Measurements from ENCODE around the gene DENND4C. TPM values are rescaled to one million over a fixed set of nuclear protein-coding genes. Genes with fewer than 3 reads are reported as not detected.
"Not testable (repeated sequence)": the region's sequence is repeated elsewhere in the genome, so short reads cannot be mapped to it uniquely, and the experiment has no call there.

Gene DENND4C
- total and polyA plus RNA-seq, 4 experiments from 2014 or later = 29.4 to 71.8 (median 57.5) TPM

DNA sequence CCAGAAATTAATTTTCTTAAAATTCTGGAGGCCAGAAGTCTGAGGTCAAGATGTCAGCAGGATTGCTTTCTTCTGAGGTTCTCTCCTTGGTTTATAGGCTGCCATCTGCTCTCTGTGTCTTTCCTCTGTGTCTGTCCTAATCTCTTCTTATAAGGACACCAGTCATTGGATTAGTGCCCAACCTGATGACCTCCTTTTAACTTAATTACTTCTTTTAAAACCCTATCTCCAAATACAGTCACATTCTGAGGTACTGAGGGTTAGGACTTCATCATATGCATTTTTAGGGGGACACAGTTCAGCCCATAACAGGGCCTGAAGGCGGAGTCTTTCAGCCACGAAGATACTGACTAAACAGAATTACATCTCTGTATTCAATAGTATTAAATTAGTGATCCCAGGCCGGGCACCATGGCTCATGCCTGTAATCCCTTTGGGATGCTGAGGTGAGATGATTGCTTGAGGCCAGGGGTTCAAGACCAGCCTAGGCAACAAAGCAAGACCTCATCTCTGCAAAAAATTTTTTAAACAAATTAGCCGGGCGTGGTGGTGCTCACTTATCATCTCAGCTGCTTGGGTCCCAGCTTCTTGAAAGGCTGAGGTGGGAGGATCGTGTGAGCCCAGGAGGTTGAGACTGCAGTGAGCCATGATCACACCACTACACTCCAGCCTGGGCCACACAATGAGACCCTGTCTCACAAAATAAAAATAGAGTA, 155.5 kb downstream of the DENND4C start:
- ChIA-PET CTCF (ENCODE audit: partially characterized antibody) (no interaction called here), POLR2A (ENCODE audit: partially characterized antibody) (no interaction called here)
- peaks cover 4 to 7% of the 10 kb centered on the region in 2 donors for H3K27me3 Mint-ChIP-seq
- intact Hi-C loops (cut with micrococcal nuclease) = loop anchor here (10.0 kb wide), 1 partner anchor 61 kb away; no protein-coding TSS in a partner anchor
- Histone ChIP-seq H3K36me3 (ENCODE audit: insufficient read depth, low read length) (no peaks in the 10 kb centered on the region), H3K27me3 (ENCODE audit: insufficient read depth, low read length) (no peaks in the 10 kb centered on the region), H3K9me3 (ENCODE audit: control insufficient read depth in 1 of 2, low read length in 2 of 2) (no peaks in the 10 kb centered on the region), H3K4me3 (ENCODE audit: low read length in 2 of 2) (no peak overlapping the region), H3K4me1 (ENCODE audit: insufficient read depth, low read length) (peaks cover 3% of the 10 kb centered on the region), H3K27ac (ENCODE audit: low read depth, low read length) (no peak overlapping the region)
- H3K36me3 Mint-ChIP-seq = no peaks in the 10 kb centered on the region
- peak overlapping the region in 1 of 7 donors; percentile 14 for H3K27ac Mint-ChIP-seq
- peaks cover 4 to 6% (median 4%) of the 10 kb centered on the region in 4 donors for H3K4me1 Mint-ChIP-seq
- H3K9me3 Mint-ChIP-seq = peaks cover 0 to 3% (median 0%) of the 10 kb centered on the region in 8 donors
- peak overlapping the region in 1 of 8 donors; percentile 17 for H3K4me3 Mint-ChIP-seq
- no peak for DNase-seq

DNA sequence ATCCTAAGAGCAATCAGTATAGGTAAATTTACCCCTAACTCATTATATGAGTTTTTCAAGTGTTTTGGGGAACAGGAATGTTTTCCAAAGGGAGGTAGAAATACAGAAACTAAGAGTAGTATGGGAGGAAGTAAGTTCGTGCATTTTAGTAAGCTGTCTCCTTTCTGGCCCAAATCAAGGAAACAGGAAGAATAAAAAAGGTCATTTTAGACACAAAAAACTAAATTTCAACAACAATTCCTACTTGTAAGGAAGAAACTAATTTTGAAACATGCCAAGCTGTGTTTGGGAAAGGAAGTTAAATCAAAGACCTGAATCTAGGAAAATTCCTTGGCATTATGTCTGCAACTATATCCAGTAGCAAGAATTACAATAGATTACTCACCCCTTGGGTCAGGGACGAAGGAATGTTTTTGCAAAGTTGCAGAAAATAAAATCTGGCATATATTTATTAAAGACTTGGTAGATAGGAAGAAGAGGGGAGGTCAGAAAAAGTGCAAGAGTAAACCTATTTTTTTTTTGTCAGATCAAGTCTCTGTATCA, 156.1 kb downstream of the DENND4C start:
- H3K27me3 ChIP-seq (ENCODE audit: insufficient read depth, low read length) = no peaks in the 10 kb centered on the region
- Mint-ChIP-seq H3K4me1 (peaks cover 0 to 2% (median 0%) of the 10 kb centered on the region in 4 donors), H3K9me3 (peaks cover 0 to 3% (median 0%) of the 10 kb centered on the region in 8 donors), H3K4me3 (peak overlapping the region in 1 of 8 donors; percentile 17), H3K36me3 (no peaks in the 10 kb centered on the region), H3K27me3 (peaks cover 4 to 7% of the 10 kb centered on the region in 2 donors), H3K27ac (peak overlapping the region in 1 of 7 donors; percentile 14)
- no peak overlapping the region for H3K27ac ChIP-seq (ENCODE audit: low read depth, low read length)
- no peak for DNase-seq
- intact Hi-C loops (cut with micrococcal nuclease) = loop anchor here (10.0 kb wide), 1 partner anchor 62 kb away; no protein-coding TSS in a partner anchor
- H3K4me1 ChIP-seq (ENCODE audit: insufficient read depth, low read length) = no peaks in the 10 kb centered on the region
- POLR2A ChIA-PET (ENCODE audit: partially characterized antibody) = no interaction called here
- CTCF ChIA-PET (ENCODE audit: partially characterized antibody) = no interaction called here
- H3K36me3 ChIP-seq (ENCODE audit: insufficient read depth, low read length) = no peaks in the 10 kb centered on the region
- H3K9me3 ChIP-seq (ENCODE audit: control insufficient read depth in 1 of 2, low read length in 2 of 2) = no peaks in the 10 kb centered on the region
- H3K4me3 ChIP-seq (ENCODE audit: low read length in 2 of 2) = no peak overlapping the region

DNA sequence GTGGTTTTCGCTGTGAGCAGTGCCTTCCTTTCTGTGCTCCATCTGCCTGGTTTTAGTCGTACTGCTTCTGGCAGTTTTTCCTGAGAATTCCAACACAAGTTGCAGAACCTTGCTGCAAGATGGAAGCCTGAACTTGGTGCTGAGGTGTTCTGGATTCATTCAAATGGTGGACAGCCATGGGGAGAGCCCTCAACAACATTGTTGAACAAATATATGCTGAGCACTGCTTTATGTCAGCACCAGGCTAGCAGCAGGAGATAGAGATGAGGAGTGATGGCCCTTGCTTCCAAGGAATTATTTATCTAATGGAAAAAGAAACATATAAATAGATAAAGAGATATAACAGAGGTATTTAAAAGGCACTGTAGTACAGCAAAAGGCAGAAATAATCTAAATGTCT, 156.8 kb downstream of the DENND4C start:
- POLR2A ChIA-PET (ENCODE audit: partially characterized antibody) = no interaction called here
- H3K27me3 Mint-ChIP-seq = peaks cover 4 to 7% of the 10 kb centered on the region in 2 donors

DNA sequence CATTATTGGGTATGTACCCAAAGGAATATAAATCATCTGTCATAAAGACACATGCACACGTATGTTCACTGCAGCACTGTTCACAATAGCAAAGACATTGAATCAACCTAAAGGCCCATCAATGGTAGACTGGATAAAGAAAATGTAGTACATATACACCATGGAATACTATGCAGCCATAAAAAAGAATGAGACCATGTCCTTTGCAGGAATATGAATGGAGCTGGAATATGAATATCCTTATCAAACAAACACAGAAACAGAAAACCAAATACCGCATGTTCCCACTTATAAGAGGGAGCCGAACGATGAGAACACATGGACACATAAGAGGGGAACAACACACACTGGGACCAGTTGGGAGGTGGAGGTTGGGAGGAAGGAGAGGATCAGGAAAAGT, 159.0 kb downstream of the DENND4C start:
- H3K9me3 Mint-ChIP-seq; H3K4me3 ChIP-seq (ENCODE audit: low read length in 2 of 2); DNase-seq; H3K4me3 Mint-ChIP-seq; H3K36me3 Mint-ChIP-seq; H3K27ac Mint-ChIP-seq; H3K4me1 Mint-ChIP-seq; H3K36me3 ChIP-seq (ENCODE audit: insufficient read depth, low read length); H3K27me3 ChIP-seq (ENCODE audit: insufficient read depth, low read length); H3K4me1 ChIP-seq (ENCODE audit: insufficient read depth, low read length); H3K9me3 ChIP-seq (ENCODE audit: control insufficient read depth in 1 of 2, low read length in 2 of 2); H3K27me3 Mint-ChIP-seq; H3K27ac ChIP-seq (ENCODE audit: low read depth, low read length): not testable (repeated sequence)
- ChIA-PET CTCF (ENCODE audit: partially characterized antibody) (interaction anchor here (2.3 kb wide), 1 partner anchor 75 kb away, joined by 10 read pairs; no protein-coding TSS in a partner anchor), POLR2A (ENCODE audit: partially characterized antibody) (interaction anchor here (1.3 kb wide), 1 partner anchor 9 kb away, joined by 6 read pairs; the partner anchor contains the start of gene RPS6)
- intact Hi-C loops (cut with micrococcal nuclease) = loop anchor here (10.0 kb wide), 1 partner anchor 65 kb away; no protein-coding TSS in a partner anchor

More for the DNA sequence above, 156.8 kb downstream of the DENND4C start:
- Histone ChIP-seq H3K36me3 (ENCODE audit: insufficient read depth, low read length) (no peaks in the 10 kb centered on the region), H3K27me3 (ENCODE audit: insufficient read depth, low read length) (no peaks in the 10 kb centered on the region), H3K4me1 (ENCODE audit: insufficient read depth, low read length) (no peaks in the 10 kb centered on the region), H3K27ac (ENCODE audit: low read depth, low read length) (no peak overlapping the region), H3K9me3 (ENCODE audit: control insufficient read depth in 1 of 2, low read length in 2 of 2) (no peaks in the 10 kb centered on the region), H3K4me3 (ENCODE audit: low read length in 2 of 2) (no peak overlapping the region)
- H3K4me1 Mint-ChIP-seq = no peaks in the 10 kb centered on the region
- no peak overlapping the region for H3K27ac Mint-ChIP-seq
- H3K4me3 Mint-ChIP-seq = no peak overlapping the region
- peaks cover 0 to 3% (median 0%) of the 10 kb centered on the region in 8 donors for H3K9me3 Mint-ChIP-seq
- intact Hi-C loops (cut with micrococcal nuclease) = loop anchor here (10.0 kb wide), 1 partner anchor 63 kb away; no protein-coding TSS in a partner anchor
- CTCF ChIA-PET (ENCODE audit: partially characterized antibody) = no interaction called here
- no peaks in the 10 kb centered on the region for H3K36me3 Mint-ChIP-seq
- no peak for DNase-seq

DNA sequence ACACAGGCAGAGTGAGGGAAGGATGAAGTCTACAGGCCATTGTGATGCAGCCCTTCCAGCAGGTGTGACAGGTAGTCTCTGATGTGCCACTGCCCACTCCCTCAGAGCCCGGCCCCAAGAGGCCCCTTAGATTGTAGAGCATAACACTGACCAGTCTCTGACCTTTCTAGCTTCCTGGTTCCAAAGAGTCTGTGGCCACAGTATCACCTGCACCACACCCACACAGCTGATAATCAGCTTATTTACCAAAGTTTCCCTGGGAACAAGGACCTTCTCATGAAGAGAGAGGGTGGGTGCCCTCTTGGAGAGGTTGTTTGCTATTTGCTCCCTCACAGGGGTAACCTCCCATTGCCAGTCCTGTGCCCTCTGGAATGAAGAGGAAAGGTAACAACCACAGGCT, 167.4 kb downstream of the DENND4C start:
- ChIA-PET POLR2A (ENCODE audit: partially characterized antibody) (no interaction called here), CTCF (ENCODE audit: partially characterized antibody) (interaction anchor here (1.8 kb wide), 1 partner anchor 67 kb away, joined by 5 read pairs; no protein-coding TSS in a partner anchor)
- H3K36me3 ChIP-seq (ENCODE audit: insufficient read depth, low read length) = no peaks in the 10 kb centered on the region
- H3K27ac Mint-ChIP-seq = peak overlapping the region in 1 of 7 donors; percentile 48
- H3K4me1 Mint-ChIP-seq = peaks cover 0 to 11% (median under 1%) of the 10 kb centered on the region in 4 donors
- H3K27me3 ChIP-seq (ENCODE audit: insufficient read depth, low read length) = no peaks in the 10 kb centered on the region
- H3K4me1 ChIP-seq (ENCODE audit: insufficient read depth, low read length) = no peaks in the 10 kb centered on the region
- H3K9me3 Mint-ChIP-seq = no peaks in the 10 kb centered on the region
- H3K4me3 ChIP-seq (ENCODE audit: low read length in 2 of 2) = no peak overlapping the region
- no peaks in the 10 kb centered on the region for H3K27me3 Mint-ChIP-seq
- H3K9me3 ChIP-seq (ENCODE audit: control insufficient read depth in 1 of 2, low read length in 2 of 2) = no peaks in the 10 kb centered on the region
- no peak overlapping the region for H3K27ac ChIP-seq (ENCODE audit: low read depth, low read length)
- H3K4me3 Mint-ChIP-seq = no peak overlapping the region
- no peaks in the 10 kb centered on the region for H3K36me3 Mint-ChIP-seq
- no peak for DNase-seq
- intact Hi-C loops (cut with micrococcal nuclease) = no loop called here

DNA sequence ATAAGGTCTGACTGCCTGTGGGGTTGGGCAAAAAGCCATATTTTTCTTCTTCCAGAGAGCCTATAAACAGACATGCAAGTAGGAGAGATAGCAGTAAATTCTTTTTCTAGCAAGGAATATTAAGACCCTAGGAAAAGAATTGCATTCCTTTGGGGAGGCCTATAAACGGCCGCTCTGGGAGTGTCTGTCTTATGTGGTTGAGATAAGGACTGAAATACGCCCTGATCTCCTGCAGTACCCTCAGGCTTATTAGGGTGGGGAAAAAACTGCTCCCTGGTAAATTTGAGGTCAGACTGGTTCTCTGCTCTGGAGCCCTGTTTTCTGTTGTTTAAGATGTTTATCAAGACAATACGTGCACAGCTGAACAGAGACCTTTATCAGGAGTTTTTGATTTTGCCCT, 172.7 kb downstream of the DENND4C start:
- intact Hi-C loops (cut with micrococcal nuclease) = loop anchor here (10.0 kb wide), 1 partner anchor 1632 kb away; the partner anchor contains the start of gene HACD4
- H3K4me1 Mint-ChIP-seq = peaks cover 0 to 13% (median 3%) of the 10 kb centered on the region in 4 donors
- H3K27ac Mint-ChIP-seq; H3K27me3 Mint-ChIP-seq; DNase-seq; H3K4me1 ChIP-seq (ENCODE audit: insufficient read depth, low read length); H3K36me3 Mint-ChIP-seq; H3K4me3 Mint-ChIP-seq; H3K4me3 ChIP-seq (ENCODE audit: low read length in 2 of 2); H3K27me3 ChIP-seq (ENCODE audit: insufficient read depth, low read length); H3K9me3 Mint-ChIP-seq; H3K36me3 ChIP-seq (ENCODE audit: insufficient read depth, low read length); H3K27ac ChIP-seq (ENCODE audit: low read depth, low read length); CTCF ChIA-PET (ENCODE audit: partially characterized antibody); POLR2A ChIA-PET (ENCODE audit: partially characterized antibody); H3K9me3 ChIP-seq (ENCODE audit: control insufficient read depth in 1 of 2, low read length in 2 of 2): not testable (repeated sequence)

DNA sequence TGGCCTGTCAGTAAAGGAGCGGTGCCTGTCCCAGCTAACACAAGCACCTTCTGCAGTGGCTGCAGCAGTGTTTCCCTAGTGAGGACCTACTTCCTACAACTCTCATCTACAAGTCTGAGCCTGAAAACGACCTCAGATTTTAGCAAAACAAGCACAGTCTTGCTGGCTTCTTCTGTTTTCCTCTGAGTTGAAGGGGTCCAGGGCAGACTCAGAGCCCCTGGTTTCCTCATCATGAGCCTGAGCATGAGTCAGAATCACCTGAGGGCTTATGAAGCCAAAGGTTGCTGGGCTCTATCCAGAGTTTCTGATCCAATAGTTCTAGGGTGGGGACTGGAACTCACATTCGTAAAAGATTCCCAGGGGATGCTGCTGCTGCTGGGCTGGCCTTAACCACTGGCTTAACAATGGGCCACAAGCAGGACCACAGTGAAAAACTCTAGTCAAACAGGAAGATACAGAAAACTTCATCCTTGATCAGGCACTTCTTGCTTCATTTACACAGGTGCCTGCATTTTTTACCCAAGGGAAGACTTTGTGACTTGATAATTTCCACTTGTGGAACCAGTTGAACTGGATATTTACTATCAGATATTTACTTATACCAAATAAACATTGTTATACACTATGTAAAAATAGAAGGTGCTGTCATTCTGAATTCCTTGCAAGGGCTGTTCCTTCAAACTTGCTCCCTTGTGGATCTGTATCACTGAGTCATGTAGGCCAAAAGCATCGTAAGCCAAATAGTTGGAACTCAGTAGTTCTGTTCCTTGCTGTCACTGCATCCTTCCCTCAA, 174.0 kb downstream of the DENND4C start:
- no peak overlapping the region for H3K4me3 ChIP-seq (ENCODE audit: low read length in 2 of 2)
- H3K27ac Mint-ChIP-seq = peak overlapping the region in 2 of 7 donors; percentile 30 to 32
- ChIA-PET POLR2A (ENCODE audit: partially characterized antibody) (interaction anchor here (1.2 kb wide), 1 partner anchor 24 kb away, joined by 4 read pairs; the partner anchor contains the start of gene RPS6), CTCF (ENCODE audit: partially characterized antibody) (no interaction called here)
- H3K36me3 Mint-ChIP-seq = peaks cover 0 to 3% of the 10 kb centered on the region in 2 donors
- H3K36me3 ChIP-seq (ENCODE audit: insufficient read depth, low read length) = no peaks in the 10 kb centered on the region
- DNase-seq = no peak
- peaks cover 0 to 17% (median 6%) of the 10 kb centered on the region in 4 donors for H3K4me1 Mint-ChIP-seq
- no peak overlapping the region for H3K27ac ChIP-seq (ENCODE audit: low read depth, low read length)
- peaks cover 10% of the 10 kb centered on the region for H3K4me1 ChIP-seq (ENCODE audit: insufficient read depth, low read length)
- intact Hi-C loops (cut with micrococcal nuclease) = loop anchor here (5.0 to 10.0 kb wide), 2 partner anchors 222 to 1630 kb away; partner anchors contain the start of gene HACD4
- H3K9me3 Mint-ChIP-seq = peaks cover 0 to 7% (median 0%) of the 10 kb centered on the region in 8 donors
- no peaks in the 10 kb centered on the region for H3K27me3 Mint-ChIP-seq
- no peaks in the 10 kb centered on the region for H3K9me3 ChIP-seq (ENCODE audit: control insufficient read depth in 1 of 2, low read length in 2 of 2)
- no peaks in the 10 kb centered on the region for H3K27me3 ChIP-seq (ENCODE audit: insufficient read depth, low read length)
- no peak overlapping the region for H3K4me3 Mint-ChIP-seq

All from CD4-positive, alpha-beta memory T cell (primary cell).